ENCODE measurements around the gene RANBP10. TPM values are rescaled to one million over a fixed set of nuclear protein-coding genes. Genes with fewer than 3 reads are reported as not detected.

RANBP10 gene
- total RNA-seq, 2 donors from 2014 or later, result 14.7 to 22.5 TPM

GRCh38 chr16:67767953-67768352 lies 38.4 kb downstream of the RANBP10 start:
- H3K27me3 ChIP-seq, result no peaks in the 10 kb centered on the region
- H3K4me1 ChIP-seq, result no peaks in the 10 kb centered on the region
- TF ChIP-seq CTCF (IDR thresholded peaks at IDR 0.05), result no peak
- H3K9ac ChIP-seq (ENCODE audit: low read depth in 2 of 2, low read length in 2 of 2), result no peak overlapping the region
- no peak for DNase-seq
- no peaks in the 10 kb centered on the region for H3K36me3 ChIP-seq
- H3K27ac ChIP-seq, result no peak overlapping the region
- no peaks in the 10 kb centered on the region for H3K9me3 ChIP-seq
- intact Hi-C loops (cut with DNase I), result no loop called here
- no peak overlapping the region for H3K4me3 ChIP-seq

- no peaks in the 10 kb centered on the region for H3K27me3 ChIP-seq
- no peaks in the 10 kb centered on the region for H3K4me1 ChIP-seq
- no peak for DNase-seq
- no peaks in the 10 kb centered on the region for H3K9me3 ChIP-seq
- no peak overlapping the region for H3K9ac ChIP-seq (ENCODE audit: low read depth in 2 of 2, low read length in 2 of 2)
- no peak overlapping the region for H3K27ac ChIP-seq
- no peak for TF ChIP-seq CTCF (IDR thresholded peaks at IDR 0.05)
- intact Hi-C loops (cut with DNase I), result no loop called here
- no peaks in the 10 kb centered on the region for H3K36me3 ChIP-seq
- H3K4me3 ChIP-seq, result no peak overlapping the region
These were observed 40.1 kb downstream of the RANBP10 start for GRCh38 chr16:67766291-67766690.

GRCh38 chr16:67764158-67764667 lies 42.1 kb downstream of the RANBP10 start:
- H3K9me3 ChIP-seq, result no peaks in the 10 kb centered on the region
- no peak for DNase-seq
- no peak for TF ChIP-seq CTCF (IDR thresholded peaks at IDR 0.05)
- no peak overlapping the region for H3K9ac ChIP-seq (ENCODE audit: low read depth in 2 of 2, low read length in 2 of 2)
- H3K4me1 ChIP-seq, result no peaks in the 10 kb centered on the region
- no peaks in the 10 kb centered on the region for H3K27me3 ChIP-seq
- H3K27ac ChIP-seq, result no peak overlapping the region
- intact Hi-C loops (cut with DNase I), result no loop called here
- H3K4me3 ChIP-seq, result no peak overlapping the region
- no peaks in the 10 kb centered on the region for H3K36me3 ChIP-seq

GRCh38 chr16:67763066-67763465 lies 43.3 kb downstream of the RANBP10 start:
- intact Hi-C loops (cut with DNase I), result no loop called here
- no peak overlapping the region for H3K4me3 ChIP-seq
- DNase-seq, result no peak
- no peak overlapping the region for H3K9ac ChIP-seq (ENCODE audit: low read depth in 2 of 2, low read length in 2 of 2)
- no peaks in the 10 kb centered on the region for H3K4me1 ChIP-seq
- no peaks in the 10 kb centered on the region for H3K27me3 ChIP-seq
- no peak for TF ChIP-seq CTCF (IDR thresholded peaks at IDR 0.05)
- H3K9me3 ChIP-seq, result no peaks in the 10 kb centered on the region
- no peaks in the 10 kb centered on the region for H3K36me3 ChIP-seq
- no peak overlapping the region for H3K27ac ChIP-seq

- intact Hi-C loops (cut with DNase I), result no loop called here
- TF ChIP-seq CTCF (IDR thresholded peaks at IDR 0.05), result no peak
- H3K27ac ChIP-seq, result no peak overlapping the region
- H3K27me3 ChIP-seq, result no peaks in the 10 kb centered on the region
- no peak overlapping the region for H3K4me3 ChIP-seq
- no peak for DNase-seq
- no peaks in the 10 kb centered on the region for H3K4me1 ChIP-seq
- no peaks in the 10 kb centered on the region for H3K36me3 ChIP-seq
- H3K9me3 ChIP-seq, result no peaks in the 10 kb centered on the region
- no peak overlapping the region for H3K9ac ChIP-seq (ENCODE audit: low read depth in 2 of 2, low read length in 2 of 2)
These were observed 44.0 kb downstream of the RANBP10 start for GRCh38 chr16:67762385-67762784.
